ENCODE data around the gene ADCK2. TPM values are rescaled to one million over a fixed set of nuclear protein-coding genes. Genes with fewer than 3 reads are reported as not detected.

Gene ADCK2
- polyA plus RNA-seq, 1 of the 3 experiments (the other 2 are of a cell fraction): 19.0 TPM

DNA sequence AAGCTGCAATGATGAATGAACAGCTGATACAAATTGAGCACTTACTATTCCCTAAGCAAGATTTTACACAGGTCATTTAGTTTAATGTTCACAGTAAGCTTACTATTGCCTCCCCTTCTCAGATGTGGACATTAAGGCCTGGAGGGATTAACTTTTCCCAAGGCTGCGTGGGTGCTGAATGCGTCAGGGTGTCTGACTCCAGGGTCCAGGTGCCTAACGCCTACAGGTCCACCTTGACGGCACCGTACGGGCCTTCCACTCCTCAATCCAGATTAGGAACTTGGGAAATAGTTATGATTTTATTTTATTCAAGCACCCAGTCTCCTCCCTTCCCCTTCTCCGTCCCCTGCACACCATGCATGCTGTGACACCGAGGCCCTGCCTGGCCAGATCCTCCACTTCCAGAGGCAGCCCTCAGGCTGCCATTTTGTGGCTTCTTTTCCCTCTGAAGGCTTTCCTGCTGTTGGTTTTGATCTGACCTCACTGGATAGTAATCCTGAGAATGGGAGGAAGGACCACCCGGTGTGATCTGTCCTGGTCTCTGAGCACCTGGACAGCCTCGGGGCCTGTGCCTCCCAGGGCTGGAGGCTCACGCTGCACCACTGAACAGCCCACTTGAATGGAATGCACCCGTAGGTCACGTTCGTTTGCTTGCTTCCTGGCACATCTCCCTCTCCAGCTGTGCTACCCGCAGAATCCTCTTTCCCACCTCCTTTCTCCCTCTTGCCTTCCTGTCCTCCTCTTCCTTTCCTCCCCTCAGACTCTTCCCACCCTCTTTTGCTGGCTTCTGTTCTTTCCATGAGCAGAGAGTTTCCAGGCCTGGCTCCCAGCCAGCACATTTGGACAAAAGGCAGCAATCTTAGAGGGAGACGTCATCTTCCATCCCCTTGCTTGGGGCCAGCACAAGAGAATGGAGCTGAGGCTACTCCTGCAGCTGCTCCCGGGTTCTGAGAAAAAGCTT lies 46.6 kb upstream of the ADCK2 start:
- Histone ChIP-seq H3K27me3 (ENCODE audit: insufficient read depth) (no peaks in the 10 kb centered on the region), H3K4me3 (ENCODE audit: low read depth in 2 of 2, low read length in 1 of 2) (no peak overlapping the region), H3K4me2 (peak overlapping the region; percentile 51), H2AFZ (ENCODE audit: low read depth) (peak overlapping the region; percentile 49; the same call in 1 of the 2 replicates), H3K27ac (ENCODE audit: low read depth in 2 of 2, low read length in 1 of 2) (peak overlapping the region; percentile 30 to 66; a peak in 3 of 4 replicates), H3K4me1 (ENCODE audit: control insufficient read depth in 1 of 2, insufficient read depth in 2 of 2, low read depth in 1 of 2, low read length in 1 of 2) (peaks cover 4 to 15% of the 10 kb centered on the region in 2 experiments; a peak in 2 of 4 replicates), H3F3A (replicated peaks; ENCODE audit: insufficient read depth) (peaks cover 7% of the 10 kb centered on the region), H3K9me2 (no peaks in the 10 kb centered on the region), H3K36me3 (replicated peaks in 1 of 2; ENCODE audit: control insufficient read depth in 1 of 2, insufficient read depth in 2 of 2, low read length in 1 of 2) (no peaks in the 10 kb centered on the region), H4K20me1 (ENCODE audit: insufficient read depth) (no peaks in the 10 kb centered on the region), H3K9ac (peak overlapping the region; percentile 3; the same call in 1 of the 2 replicates), H3K79me2 (ENCODE audit: insufficient read depth) (no peaks in the 10 kb centered on the region), H3K9me3 (no peaks in the 10 kb centered on the region)
- WGBS (ENCODE audit: low lambda C conversion rate): 50% methylated on average over 16 of the region's 17 CpGs
- ChIA-PET CTCF (interaction anchor here (1.4 to 2.6 kb wide), 3 partner anchors 12 to 108 kb away, joined by 5 to 11 read pairs (median 5); no protein-coding TSS in a partner anchor), POLR2A (interaction anchor here (0.7 to 1.5 kb wide), 2 partner anchors 14 to 78 kb away, joined by 4 to 7 read pairs; partner anchors contain the start of gene DENND2A)
- peak; percentile 69 for DNase-seq
- peak; percentile 62; the same call in 1 of the 2 replicates for TF ChIP-seq YY1 (IDR thresholded peaks at IDR 0.05; ENCODE audit: low read depth)
- peak; percentile 49; the same call in 1 of the 2 replicates for TF ChIP-seq POLR2AphosphoS5 (IDR thresholded peaks at IDR 0.05; ENCODE audit: low read depth, low read length)
- TF ChIP-seq, protein P1, sequence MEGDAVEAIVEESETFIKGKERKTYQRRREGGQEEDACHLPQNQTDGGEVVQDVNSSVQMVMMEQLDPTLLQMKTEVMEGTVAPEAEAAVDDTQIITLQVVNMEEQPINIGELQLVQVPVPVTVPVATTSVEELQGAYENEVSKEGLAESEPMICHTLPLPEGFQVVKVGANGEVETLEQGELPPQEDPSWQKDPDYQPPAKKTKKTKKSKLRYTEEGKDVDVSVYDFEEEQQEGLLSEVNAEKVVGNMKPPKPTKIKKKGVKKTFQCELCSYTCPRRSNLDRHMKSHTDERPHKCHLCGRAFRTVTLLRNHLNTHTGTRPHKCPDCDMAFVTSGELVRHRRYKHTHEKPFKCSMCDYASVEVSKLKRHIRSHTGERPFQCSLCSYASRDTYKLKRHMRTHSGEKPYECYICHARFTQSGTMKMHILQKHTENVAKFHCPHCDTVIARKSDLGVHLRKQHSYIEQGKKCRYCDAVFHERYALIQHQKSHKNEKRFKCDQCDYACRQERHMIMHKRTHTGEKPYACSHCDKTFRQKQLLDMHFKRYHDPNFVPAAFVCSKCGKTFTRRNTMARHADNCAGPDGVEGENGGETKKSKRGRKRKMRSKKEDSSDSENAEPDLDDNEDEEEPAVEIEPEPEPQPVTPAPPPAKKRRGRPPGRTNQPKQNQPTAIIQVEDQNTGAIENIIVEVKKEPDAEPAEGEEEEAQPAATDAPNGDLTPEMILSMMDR (IDR thresholded peaks at IDR 0.05): no peak
- TF ChIP-seq EP300 (IDR thresholded peaks at IDR 0.05; ENCODE audit: borderline replicate concordance in 1 of 2, low read depth in 1 of 2, low read length in 1 of 2): peak in 1 of 2 experiments; percentile 37; a peak in 1 of 4 replicates
- TF ChIP-seq, protein P2, sequence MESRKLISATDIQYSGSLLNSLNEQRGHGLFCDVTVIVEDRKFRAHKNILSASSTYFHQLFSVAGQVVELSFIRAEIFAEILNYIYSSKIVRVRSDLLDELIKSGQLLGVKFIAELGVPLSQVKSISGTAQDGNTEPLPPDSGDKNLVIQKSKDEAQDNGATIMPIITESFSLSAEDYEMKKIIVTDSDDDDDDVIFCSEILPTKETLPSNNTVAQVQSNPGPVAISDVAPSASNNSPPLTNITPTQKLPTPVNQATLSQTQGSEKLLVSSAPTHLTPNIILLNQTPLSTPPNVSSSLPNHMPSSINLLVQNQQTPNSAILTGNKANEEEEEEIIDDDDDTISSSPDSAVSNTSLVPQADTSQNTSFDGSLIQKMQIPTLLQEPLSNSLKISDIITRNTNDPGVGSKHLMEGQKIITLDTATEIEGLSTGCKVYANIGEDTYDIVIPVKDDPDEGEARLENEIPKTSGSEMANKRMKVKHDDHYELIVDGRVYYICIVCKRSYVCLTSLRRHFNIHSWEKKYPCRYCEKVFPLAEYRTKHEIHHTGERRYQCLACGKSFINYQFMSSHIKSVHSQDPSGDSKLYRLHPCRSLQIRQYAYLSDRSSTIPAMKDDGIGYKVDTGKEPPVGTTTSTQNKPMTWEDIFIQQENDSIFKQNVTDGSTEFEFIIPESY (IDR thresholded peaks at IDR 0.05; ENCODE audit: borderline replicate concordance, low read depth): 0 out of 2 replicates have a peak, but pooled peaks have one; percentile 42
- TF ChIP-seq, protein P3, sequence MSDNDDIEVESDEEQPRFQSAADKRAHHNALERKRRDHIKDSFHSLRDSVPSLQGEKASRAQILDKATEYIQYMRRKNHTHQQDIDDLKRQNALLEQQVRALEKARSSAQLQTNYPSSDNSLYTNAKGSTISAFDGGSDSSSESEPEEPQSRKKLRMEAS (IDR thresholded peaks at IDR 0.05; ENCODE audit: low read depth): peak; percentile 73
- no peak for TF ChIP-seq FOXM1 (IDR thresholded peaks at IDR 0.05; ENCODE audit: low read depth)
- TF ChIP-seq TEAD4 (IDR thresholded peaks at IDR 0.05; ENCODE audit: borderline replicate concordance, insufficient read depth): 0 out of 2 replicates have a peak, but pooled peaks have one; percentile 55
- TF ChIP-seq TCF12 (IDR thresholded peaks at IDR 0.05): peak; percentile 78
- TF ChIP-seq, protein P4, sequence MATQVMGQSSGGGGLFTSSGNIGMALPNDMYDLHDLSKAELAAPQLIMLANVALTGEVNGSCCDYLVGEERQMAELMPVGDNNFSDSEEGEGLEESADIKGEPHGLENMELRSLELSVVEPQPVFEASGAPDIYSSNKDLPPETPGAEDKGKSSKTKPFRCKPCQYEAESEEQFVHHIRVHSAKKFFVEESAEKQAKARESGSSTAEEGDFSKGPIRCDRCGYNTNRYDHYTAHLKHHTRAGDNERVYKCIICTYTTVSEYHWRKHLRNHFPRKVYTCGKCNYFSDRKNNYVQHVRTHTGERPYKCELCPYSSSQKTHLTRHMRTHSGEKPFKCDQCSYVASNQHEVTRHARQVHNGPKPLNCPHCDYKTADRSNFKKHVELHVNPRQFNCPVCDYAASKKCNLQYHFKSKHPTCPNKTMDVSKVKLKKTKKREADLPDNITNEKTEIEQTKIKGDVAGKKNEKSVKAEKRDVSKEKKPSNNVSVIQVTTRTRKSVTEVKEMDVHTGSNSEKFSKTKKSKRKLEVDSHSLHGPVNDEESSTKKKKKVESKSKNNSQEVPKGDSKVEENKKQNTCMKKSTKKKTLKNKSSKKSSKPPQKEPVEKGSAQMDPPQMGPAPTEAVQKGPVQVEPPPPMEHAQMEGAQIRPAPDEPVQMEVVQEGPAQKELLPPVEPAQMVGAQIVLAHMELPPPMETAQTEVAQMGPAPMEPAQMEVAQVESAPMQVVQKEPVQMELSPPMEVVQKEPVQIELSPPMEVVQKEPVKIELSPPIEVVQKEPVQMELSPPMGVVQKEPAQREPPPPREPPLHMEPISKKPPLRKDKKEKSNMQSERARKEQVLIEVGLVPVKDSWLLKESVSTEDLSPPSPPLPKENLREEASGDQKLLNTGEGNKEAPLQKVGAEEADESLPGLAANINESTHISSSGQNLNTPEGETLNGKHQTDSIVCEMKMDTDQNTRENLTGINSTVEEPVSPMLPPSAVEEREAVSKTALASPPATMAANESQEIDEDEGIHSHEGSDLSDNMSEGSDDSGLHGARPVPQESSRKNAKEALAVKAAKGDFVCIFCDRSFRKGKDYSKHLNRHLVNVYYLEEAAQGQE (IDR thresholded peaks at IDR 0.05; ENCODE audit: low read depth, low read length): peak; percentile 48; the same call in 1 of the 2 replicates
- peak; percentile 98 for TF ChIP-seq NFIC (IDR thresholded peaks at IDR 0.05; ENCODE audit: borderline replicate concordance)
- TF ChIP-seq FOSL2 (IDR thresholded peaks at IDR 0.05; ENCODE audit: borderline replicate concordance, low read depth): peak; percentile 52; the same call in 1 of the 2 replicates
- TF ChIP-seq GABPA (IDR thresholded peaks at IDR 0.05; ENCODE audit: low read depth): no peak
- peak; percentile 56 for TF ChIP-seq JUND (IDR thresholded peaks at IDR 0.05)
- peak; percentile 9; the same call in 1 of the 2 replicates for TF ChIP-seq ELF1 (IDR thresholded peaks at IDR 0.05)
- TF ChIP-seq GATA2 (CRISPR knock-in tag; IDR thresholded peaks at IDR 0.05): no peak
- no peak for TF ChIP-seq CHD2 (IDR thresholded peaks at IDR 0.05; ENCODE audit: low read length, partially characterized antibody)

Measured in SK-N-SH (cell line).